ENCODE measurements around the gene OVAAL.
"Not testable (repeated sequence)": the region's sequence is repeated elsewhere in the genome, so short reads cannot be mapped to it uniquely, and the experiment has no call there.

The OVAAL gene

GRCh38 chr1:180550241-180550640 is 8.5 kb upstream of the OVAAL start:
- no peak overlapping the region for H3K18ac ChIP-seq (ENCODE audit: low read length)
- no peaks in the 10 kb centered on the region for H3K27me3 ChIP-seq (ENCODE audit: insufficient read depth, low read length, poor library complexity)
- no peak overlapping the region for H3K56ac ChIP-seq (ENCODE audit: low read length)
- H3K36me3 ChIP-seq (ENCODE audit: control insufficient read depth, insufficient read depth, low read length), result no peaks in the 10 kb centered on the region
- no peak overlapping the region for H3K4ac ChIP-seq (ENCODE audit: low read depth, low read length)
- no peak for DNase-seq
- no peak overlapping the region for H2BK120ac ChIP-seq (ENCODE audit: low read depth, low read length)
- H3K79me2 ChIP-seq (ENCODE audit: control insufficient read depth, insufficient read depth, low read length), result no peaks in the 10 kb centered on the region
- H3K4me1 ChIP-seq (ENCODE audit: control insufficient read depth, low read depth, low read length), result no peaks in the 10 kb centered on the region
- H2BK15ac ChIP-seq (replicated peaks; ENCODE audit: low read depth), result no peak overlapping the region
- H2AK5ac ChIP-seq (ENCODE audit: low read length), result no peak overlapping the region
- H3K79me1 ChIP-seq (ENCODE audit: low read length), result no peaks in the 10 kb centered on the region
- no peak overlapping the region for H3K23ac ChIP-seq (ENCODE audit: low read length)
- H3K4me2 ChIP-seq (ENCODE audit: low read length), result no peak overlapping the region
- H3K9ac ChIP-seq (ENCODE audit: low read length), result no peak overlapping the region
- H4K8ac ChIP-seq (ENCODE audit: low read depth, low read length), result no peak overlapping the region
- no peak overlapping the region for H2BK5ac ChIP-seq (ENCODE audit: low read length)
- H4K5ac ChIP-seq (ENCODE audit: low read length), result no peak overlapping the region
- no peak overlapping the region for H3K4me3 ChIP-seq (ENCODE audit: low read length)
- WGBS (ENCODE audit: extremely low coverage, insufficient coverage, low lambda C conversion rate), result no CpG with 5 or more reads among the region's 3 CpGs
- no peak overlapping the region for H3K27ac ChIP-seq (ENCODE audit: low read depth, low read length)

GRCh38 chr1:180551997-180552396 is 6.8 kb upstream of the OVAAL start:
- Histone ChIP-seq H2BK5ac (ENCODE audit: low read length) (no peak overlapping the region), H3K4me2 (ENCODE audit: low read length) (no peak overlapping the region), H3K27me3 (ENCODE audit: insufficient read depth, low read length, poor library complexity) (no peaks in the 10 kb centered on the region), H2BK15ac (replicated peaks; ENCODE audit: low read depth) (no peak overlapping the region), H3K18ac (ENCODE audit: low read length) (no peak overlapping the region), H3K36me3 (ENCODE audit: control insufficient read depth, insufficient read depth, low read length) (no peaks in the 10 kb centered on the region), H3K4me3 (ENCODE audit: low read length) (no peak overlapping the region), H2AK5ac (ENCODE audit: low read length) (no peak overlapping the region), H3K79me1 (ENCODE audit: low read length) (no peaks in the 10 kb centered on the region), H4K8ac (ENCODE audit: low read depth, low read length) (no peak overlapping the region), H3K9ac (ENCODE audit: low read length) (no peak overlapping the region), H3K23ac (ENCODE audit: low read length) (no peak overlapping the region), H3K79me2 (ENCODE audit: control insufficient read depth, insufficient read depth, low read length) (no peaks in the 10 kb centered on the region), H3K56ac (ENCODE audit: low read length) (no peak overlapping the region), H3K4ac (ENCODE audit: low read depth, low read length) (no peak overlapping the region), H2BK120ac (ENCODE audit: low read depth, low read length) (no peak overlapping the region), H3K4me1 (ENCODE audit: control insufficient read depth, low read depth, low read length) (no peaks in the 10 kb centered on the region), H4K5ac (ENCODE audit: low read length) (no peak overlapping the region), H3K27ac (ENCODE audit: low read depth, low read length) (no peak overlapping the region)
- DNase-seq, result no peak
- WGBS (ENCODE audit: extremely low coverage, insufficient coverage, low lambda C conversion rate), result no CpG with 5 or more reads among the region's 1 CpG

GRCh38 chr1:180553046-180553445 is 5.7 kb upstream of the OVAAL start:
- not testable (repeated sequence) for H3K9ac ChIP-seq (ENCODE audit: low read length); H3K18ac ChIP-seq (ENCODE audit: low read length); H3K36me3 ChIP-seq (ENCODE audit: control insufficient read depth, insufficient read depth, low read length); H3K79me2 ChIP-seq (ENCODE audit: control insufficient read depth, insufficient read depth, low read length); H3K4me2 ChIP-seq (ENCODE audit: low read length); H3K4ac ChIP-seq (ENCODE audit: low read depth, low read length); H2BK15ac ChIP-seq (replicated peaks; ENCODE audit: low read depth); H3K4me1 ChIP-seq (ENCODE audit: control insufficient read depth, low read depth, low read length); H3K27ac ChIP-seq (ENCODE audit: low read depth, low read length); H2BK5ac ChIP-seq (ENCODE audit: low read length); H2AK5ac ChIP-seq (ENCODE audit: low read length); H2BK120ac ChIP-seq (ENCODE audit: low read depth, low read length); H3K4me3 ChIP-seq (ENCODE audit: low read length); H4K8ac ChIP-seq (ENCODE audit: low read depth, low read length); H3K79me1 ChIP-seq (ENCODE audit: low read length); H3K27me3 ChIP-seq (ENCODE audit: insufficient read depth, low read length, poor library complexity); H3K23ac ChIP-seq (ENCODE audit: low read length); H4K5ac ChIP-seq (ENCODE audit: low read length); H3K56ac ChIP-seq (ENCODE audit: low read length); DNase-seq
- WGBS (ENCODE audit: extremely low coverage, insufficient coverage, low lambda C conversion rate), result no CpG with 5 or more reads among the region's 2 CpGs

GRCh38 chr1:180555411-180555810 is 3.4 kb upstream of the OVAAL start:
- no peak for DNase-seq

GRCh38 chr1:180560200-180560867 is 1.6 kb downstream of the OVAAL start:
- Histone ChIP-seq H3K4me3 (ENCODE audit: low read length) (no peak overlapping the region), H3K56ac (ENCODE audit: low read length) (no peak overlapping the region), H3K23ac (ENCODE audit: low read length) (no peak overlapping the region), H3K79me2 (ENCODE audit: control insufficient read depth, insufficient read depth, low read length) (no peaks in the 10 kb centered on the region), H3K18ac (ENCODE audit: low read length) (no peak overlapping the region), H4K8ac (ENCODE audit: low read depth, low read length) (no peak overlapping the region), H3K27me3 (ENCODE audit: insufficient read depth, low read length, poor library complexity) (no peaks in the 10 kb centered on the region), H4K5ac (ENCODE audit: low read length) (no peak overlapping the region), H3K4ac (ENCODE audit: low read depth, low read length) (no peak overlapping the region), H3K4me2 (ENCODE audit: low read length) (no peak overlapping the region), H3K4me1 (ENCODE audit: control insufficient read depth, low read depth, low read length) (no peaks in the 10 kb centered on the region), H2BK5ac (ENCODE audit: low read length) (no peak overlapping the region), H3K36me3 (ENCODE audit: control insufficient read depth, insufficient read depth, low read length) (no peaks in the 10 kb centered on the region), H2BK120ac (ENCODE audit: low read depth, low read length) (no peak overlapping the region), H2BK15ac (replicated peaks; ENCODE audit: low read depth) (no peak overlapping the region), H3K79me1 (ENCODE audit: low read length) (no peaks in the 10 kb centered on the region), H3K9ac (ENCODE audit: low read length) (no peak overlapping the region), H2AK5ac (ENCODE audit: low read length) (no peak overlapping the region), H3K27ac (ENCODE audit: low read depth, low read length) (no peak overlapping the region)
- DNase-seq, result no peak
- no CpG with 5 or more reads among the region's 3 CpGs for WGBS (ENCODE audit: extremely low coverage, insufficient coverage, low lambda C conversion rate)

More at GRCh38 chr1:180555411-180555810, 3.4 kb upstream of the OVAAL start:
- Histone ChIP-seq H3K79me2 (ENCODE audit: control insufficient read depth, insufficient read depth, low read length) (no peaks in the 10 kb centered on the region), H2BK5ac (ENCODE audit: low read length) (no peak overlapping the region), H2BK120ac (ENCODE audit: low read depth, low read length) (no peak overlapping the region), H3K79me1 (ENCODE audit: low read length) (no peaks in the 10 kb centered on the region), H3K56ac (ENCODE audit: low read length) (no peak overlapping the region), H3K36me3 (ENCODE audit: control insufficient read depth, insufficient read depth, low read length) (no peaks in the 10 kb centered on the region), H2BK15ac (replicated peaks; ENCODE audit: low read depth) (no peak overlapping the region), H3K4me2 (ENCODE audit: low read length) (no peak overlapping the region), H4K5ac (ENCODE audit: low read length) (no peak overlapping the region), H3K9ac (ENCODE audit: low read length) (no peak overlapping the region), H3K4me1 (ENCODE audit: control insufficient read depth, low read depth, low read length) (no peaks in the 10 kb centered on the region), H3K4ac (ENCODE audit: low read depth, low read length) (no peak overlapping the region), H3K23ac (ENCODE audit: low read length) (no peak overlapping the region), H4K8ac (ENCODE audit: low read depth, low read length) (no peak overlapping the region), H3K18ac (ENCODE audit: low read length) (no peak overlapping the region), H3K27ac (ENCODE audit: low read depth, low read length) (no peak overlapping the region), H2AK5ac (ENCODE audit: low read length) (no peak overlapping the region), H3K27me3 (ENCODE audit: insufficient read depth, low read length, poor library complexity) (no peaks in the 10 kb centered on the region), H3K4me3 (ENCODE audit: low read length) (no peak overlapping the region)

All from mesendoderm (in vitro differentiated cells).